ENCODE measurements around the gene PTCD1. TPM values are rescaled to one million over a fixed set of nuclear protein-coding genes. Genes with fewer than 3 reads are reported as not detected.

The PTCD1 gene
- total RNA-seq, 2 experiments from 2014 or later = 5.8 to 8.9 TPM

DNA sequence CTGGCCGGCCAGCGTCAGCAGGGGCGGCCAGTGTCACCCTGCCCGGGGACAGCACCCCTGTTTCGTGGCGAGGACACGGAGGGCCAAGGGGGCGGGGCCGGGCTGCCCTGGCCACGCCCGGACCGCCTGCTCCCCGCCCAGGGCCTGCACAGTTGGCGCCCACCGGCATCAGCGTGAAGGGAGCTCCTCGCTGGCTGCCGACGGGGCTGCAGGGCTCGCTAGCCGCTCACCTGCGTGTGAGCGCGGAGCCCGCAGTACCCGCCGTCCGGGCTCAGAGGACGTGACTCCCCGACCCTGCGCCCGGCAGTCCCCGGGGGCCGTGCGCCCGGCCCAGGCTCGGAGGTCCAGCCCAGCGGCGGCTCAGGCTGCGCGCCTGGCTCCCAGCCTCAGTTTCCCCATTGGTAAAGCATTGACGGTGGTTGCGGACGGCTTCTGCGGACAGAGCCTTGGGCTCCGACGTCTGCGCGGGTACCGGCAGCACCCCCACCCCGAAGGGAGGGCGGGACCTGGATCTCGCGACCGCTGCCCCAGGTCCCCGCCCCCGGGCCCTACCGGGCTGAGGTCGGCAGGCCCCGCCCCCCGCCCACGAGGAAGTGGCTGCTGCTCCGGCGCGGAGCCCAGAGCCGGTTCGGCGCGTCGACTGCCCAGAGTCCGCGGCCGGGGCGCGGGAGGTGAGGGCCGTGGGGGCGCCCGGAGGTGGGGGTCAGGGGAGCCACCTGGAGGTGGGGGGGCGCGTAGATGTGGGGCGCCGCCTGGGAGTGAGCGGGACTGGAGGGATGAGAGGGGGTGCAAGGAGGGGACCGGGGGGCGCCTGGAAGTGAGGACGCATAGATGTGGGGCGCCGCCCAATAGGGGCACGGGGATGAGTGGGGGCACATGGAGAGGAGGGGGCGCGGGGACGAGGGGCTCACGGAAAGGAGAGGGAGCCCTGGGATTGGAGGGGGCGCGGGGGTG is 64.2 kb downstream of the PTCD1 start, which contains the start of gene ARPC1B:
TSS of gene ARPC1B (plus strand) at position 620 of the 954 bp plus-strand sequence. CDS start 10,985 bp downstream, outside the sequence.
- Mint-ChIP-seq H3K36me3 (peaks cover 19% of the 10 kb centered on the region), H3K9me3 (ENCODE audit: low read depth) (no peaks in the 10 kb centered on the region), H3K4me3 (peak within 1 kb of the TSS; percentile 79), H3K27ac (peak within 1 kb of the TSS; percentile 80), H3K4me1 (peaks cover 42% of the 10 kb centered on the region), H3K27me3 (no peaks in the 10 kb centered on the region)
- CTCF ChIA-PET = interaction anchor here (1.0 kb wide), 1 partner anchor 17 kb away, joined by 3 read pairs; no protein-coding TSS in a partner anchor
- peak; percentile 72 for ATAC-seq
- peak; percentile 89 for DNase-seq

DNA sequence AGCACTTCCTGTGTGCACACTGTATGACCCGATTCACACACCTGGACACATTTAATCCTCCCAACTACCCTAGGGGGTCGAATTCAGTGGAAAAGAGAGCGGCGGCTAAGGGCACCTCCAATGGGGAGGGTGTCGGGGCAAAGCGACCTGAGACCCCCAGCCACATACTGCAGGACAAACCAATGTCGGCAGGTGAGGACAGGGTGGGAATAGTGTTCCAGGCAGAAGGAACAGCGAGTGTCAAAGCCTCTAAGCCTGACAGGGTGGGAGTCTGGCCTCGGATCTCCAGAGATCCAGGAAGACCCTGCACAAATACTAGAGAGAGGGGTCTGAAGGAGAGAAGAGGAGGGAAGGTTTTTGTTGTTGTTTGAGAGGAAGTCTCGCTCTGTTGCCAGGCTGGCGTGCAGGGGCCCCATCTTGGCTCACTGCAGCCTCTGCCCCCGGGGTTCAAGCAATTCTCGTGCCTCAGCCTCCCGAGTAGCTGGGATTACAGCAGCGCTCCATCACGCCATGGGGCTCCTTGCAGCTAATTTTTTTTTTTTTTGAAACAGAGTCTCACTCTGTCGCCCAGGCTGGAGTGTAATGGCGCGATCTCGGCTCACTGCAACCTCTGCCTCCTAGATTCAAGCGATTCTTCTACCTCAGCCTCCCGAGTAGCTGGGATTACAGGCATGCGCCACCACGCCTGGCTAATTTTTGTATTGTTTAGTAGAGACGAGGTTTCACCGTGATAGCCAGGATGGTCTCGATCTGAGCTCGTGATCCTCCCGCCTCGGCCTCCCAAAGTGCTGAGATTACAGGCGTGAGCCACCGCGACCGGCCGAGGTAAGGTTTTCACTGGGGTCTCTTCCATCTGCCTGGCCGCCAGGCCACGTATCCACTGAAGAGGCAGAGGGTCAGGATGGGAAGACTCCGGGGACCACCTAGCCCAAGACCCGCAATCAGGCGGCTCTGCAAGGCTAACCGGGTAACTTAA is 65.2 kb downstream of the PTCD1 start:
- CTCF ChIA-PET = interaction anchor here (1.0 kb wide), 2 partner anchors 18 to 131 kb away, joined by 3 read pairs; partner anchors contain the start of gene ZKSCAN5
- Mint-ChIP-seq H3K36me3 (peaks cover 17% of the 10 kb centered on the region), H3K4me1 (peaks cover 43% of the 10 kb centered on the region), H3K27ac (peak overlapping the region; percentile 56), H3K4me3 (peak overlapping the region; percentile 69), H3K27me3 (no peaks in the 10 kb centered on the region), H3K9me3 (ENCODE audit: low read depth) (no peaks in the 10 kb centered on the region)
- no peak for DNase-seq
- no peak for ATAC-seq

DNA sequence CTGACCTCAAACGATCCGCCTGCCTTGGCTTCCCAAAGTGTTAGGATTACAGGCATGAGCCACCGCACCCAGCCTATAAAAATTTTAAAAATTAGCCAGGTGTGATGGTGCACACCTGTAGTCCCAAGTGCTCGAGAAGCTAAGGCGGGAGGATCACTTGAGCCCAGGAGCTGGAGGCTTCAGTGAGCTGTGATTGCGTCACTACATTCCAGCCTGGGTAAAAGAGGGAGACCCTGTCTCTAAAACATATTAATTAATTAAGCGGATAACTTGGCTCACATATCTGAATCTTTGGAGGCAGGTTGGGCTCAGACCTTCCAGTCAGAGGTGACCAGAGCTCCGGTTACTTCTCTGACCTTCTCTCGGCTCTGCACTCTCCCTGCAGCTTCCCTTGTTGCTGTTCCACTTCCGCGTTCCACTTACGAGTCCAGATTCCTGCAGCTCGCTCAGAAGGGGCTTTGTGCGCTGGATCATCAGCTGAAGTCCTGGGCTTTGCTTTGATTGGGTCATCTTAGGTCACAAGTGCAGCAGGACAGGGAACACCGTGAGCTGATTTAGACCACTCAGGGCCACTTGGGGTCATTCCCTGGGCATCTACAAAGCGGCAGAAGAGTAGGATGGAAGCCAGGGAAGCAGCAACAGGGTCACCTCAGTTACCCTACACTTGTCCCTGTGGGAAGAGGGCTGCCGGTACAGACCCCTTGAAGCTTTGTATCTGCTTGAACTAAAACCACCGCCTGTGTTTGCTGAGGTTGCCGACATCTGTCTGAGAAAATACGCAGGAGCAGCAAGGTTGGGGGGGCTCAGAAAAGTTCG is 66.1 kb downstream of the PTCD1 start:
- peaks cover 11% of the 10 kb centered on the region for H3K36me3 Mint-ChIP-seq
- CTCF ChIA-PET = interaction anchor here (1.0 to 1.2 kb wide), 2 partner anchors 15 to 132 kb away, joined by 3 read pairs; partner anchors contain the start of gene ZKSCAN5
- peak overlapping the region; percentile 12 for H3K27ac Mint-ChIP-seq
- H3K9me3 Mint-ChIP-seq (ENCODE audit: low read depth) = no peaks in the 10 kb centered on the region
- ATAC-seq = no peak
- peaks cover 37% of the 10 kb centered on the region for H3K4me1 Mint-ChIP-seq
- no peaks in the 10 kb centered on the region for H3K27me3 Mint-ChIP-seq
- DNase-seq = no peak
- H3K4me3 Mint-ChIP-seq = no peak overlapping the region

DNA sequence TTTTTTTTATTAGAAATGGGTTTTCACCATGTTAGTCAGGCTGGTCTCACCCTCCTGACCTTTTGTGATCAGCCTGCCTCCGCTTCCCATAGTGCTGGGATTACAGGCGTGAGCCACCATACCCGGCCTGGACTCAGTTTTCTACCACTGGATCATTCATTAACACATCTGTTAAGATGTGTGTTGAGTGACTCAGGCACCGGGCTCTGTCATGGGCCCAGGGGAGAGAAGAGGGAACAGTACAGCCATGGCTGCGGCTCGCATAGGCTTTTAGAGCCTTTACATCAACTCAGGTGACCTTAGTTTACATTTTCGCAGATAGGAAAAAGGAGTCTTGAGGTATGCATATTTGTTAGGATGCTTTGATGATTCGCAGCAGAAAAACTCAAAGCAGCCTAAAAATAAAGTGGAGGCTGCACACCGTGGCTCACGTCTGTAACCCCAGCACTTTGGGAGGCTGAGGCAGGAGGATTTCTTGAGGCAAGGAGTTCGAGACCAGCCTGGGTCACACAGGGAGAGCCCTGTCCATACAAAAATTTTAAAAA is 67.2 kb downstream of the PTCD1 start:
- ATAC-seq (no peak), DNase-seq (no peak)
- no peaks in the 10 kb centered on the region for H3K27me3 Mint-ChIP-seq
- no peaks in the 10 kb centered on the region for H3K9me3 Mint-ChIP-seq (ENCODE audit: low read depth)
- CTCF ChIA-PET = interaction anchor here (1.2 kb wide), 1 partner anchor 16 kb away, joined by 3 read pairs; no protein-coding TSS in a partner anchor
- no peak overlapping the region for H3K4me3 Mint-ChIP-seq
- peaks cover 31% of the 10 kb centered on the region for H3K4me1 Mint-ChIP-seq
- H3K27ac Mint-ChIP-seq = peak overlapping the region; percentile 22
- peaks cover 14% of the 10 kb centered on the region for H3K36me3 Mint-ChIP-seq

DNA sequence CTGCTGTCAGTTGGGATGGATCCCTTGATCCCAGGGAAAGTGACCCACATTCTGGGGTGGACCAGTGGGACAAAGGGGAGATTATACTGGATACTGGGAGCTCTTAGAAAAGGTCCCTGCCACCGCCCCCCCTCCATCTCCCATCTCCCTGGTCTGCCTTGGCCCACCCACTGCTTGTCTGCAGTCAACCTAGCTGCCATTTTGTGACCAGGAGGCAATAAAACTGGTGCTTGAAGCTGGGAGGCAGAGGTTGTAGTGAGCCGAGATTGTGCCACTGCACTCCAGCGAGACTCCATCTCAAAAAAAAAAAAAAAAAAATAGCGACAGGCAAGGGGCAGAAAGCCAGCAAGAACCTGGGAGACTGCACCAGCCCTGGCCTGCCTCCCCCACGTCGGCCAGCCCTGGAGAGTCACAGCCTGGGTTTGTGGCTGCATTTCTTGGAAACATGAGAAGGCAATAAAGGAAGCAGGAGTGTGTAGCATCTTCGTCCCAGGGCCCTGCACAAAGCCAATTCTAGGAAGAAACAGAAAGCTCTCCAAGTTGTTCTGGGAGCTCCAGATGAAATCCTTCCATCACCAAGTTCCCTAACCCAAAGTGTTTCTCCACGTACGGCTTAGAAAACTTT is 68.7 kb downstream of the PTCD1 start:
- Mint-ChIP-seq H3K27me3 (no peaks in the 10 kb centered on the region), H3K27ac (no peak overlapping the region), H3K36me3 (peaks cover 15% of the 10 kb centered on the region), H3K4me3 (no peak overlapping the region), H3K9me3 (ENCODE audit: low read depth) (no peaks in the 10 kb centered on the region), H3K4me1 (peaks cover 28% of the 10 kb centered on the region)
- CTCF ChIA-PET = interaction anchor here (0.6 to 1.5 kb wide), 7 partner anchors 11 to 362 kb away, joined by 3 to 6 read pairs (median 3); no protein-coding TSS in a partner anchor
- DNase-seq = no peak
- no peak for ATAC-seq

GRCh38 chr7:99368750-99369389 is 69.7 kb downstream of the PTCD1 start:
- ATAC-seq (no peak), DNase-seq (no peak)
- H3K27me3 Mint-ChIP-seq = no peaks in the 10 kb centered on the region
- peaks cover 21% of the 10 kb centered on the region for H3K36me3 Mint-ChIP-seq
- H3K4me1 Mint-ChIP-seq = peaks cover 27% of the 10 kb centered on the region
- CTCF ChIA-PET = interaction anchor here (0.7 to 1.5 kb wide), 4 partner anchors 10 to 14 kb away, joined by 3 to 6 read pairs (median 5); no protein-coding TSS in a partner anchor
- H3K9me3 Mint-ChIP-seq (ENCODE audit: low read depth) = no peaks in the 10 kb centered on the region
- peak overlapping the region; percentile 15 for H3K27ac Mint-ChIP-seq
- no peak overlapping the region for H3K4me3 Mint-ChIP-seq

Other genes with a start within 250 kb of the PTCD1 start
- not detected for gene KPNA7, start 230.7 kb downstream of the PTCD1 start, total RNA-seq
- not detected for gene MYH16, start 166.0 kb downstream of the PTCD1 start, total RNA-seq
- gene ARPC1A, start 112.9 kb downstream of the PTCD1 start, total RNA-seq = 10 to 100 TPM; 53.2 to 56.3 TPM
- gene ARPC1B, start 64.1 kb downstream of the PTCD1 start, total RNA-seq = 100 to 1,000 TPM; 388 to 398 TPM
- gene PDAP1, start 30.2 kb downstream of the PTCD1 start, total RNA-seq = 100 to 1,000 TPM in 1 of 2 experiments, 10 to 100 TPM in 1; 94.7 to 128 TPM
- 100 to 1,000 TPM; 116 to 138 TPM for gene BUD31, start 29.8 kb downstream of the PTCD1 start, total RNA-seq
- 10 to 100 TPM; 72.2 to 75.4 TPM for gene CPSF4, start 145 bp upstream of the PTCD1 start, total RNA-seq
- 100 to 1,000 TPM; 388 to 467 TPM for gene ATP5MF, start 27.4 kb upstream of the PTCD1 start, total RNA-seq
- 10 to 100 TPM; 21.5 to 30.1 TPM for gene ZNF789, start 34.1 kb upstream of the PTCD1 start, total RNA-seq
- 10 to 100 TPM; 50.5 to 58.5 TPM for gene ZNF394, start 61.5 kb upstream of the PTCD1 start, total RNA-seq
- 10 to 100 TPM; 13.2 to 13.6 TPM for gene ZKSCAN5, start 65.9 kb upstream of the PTCD1 start, total RNA-seq
- gene FAM200A, start 113.3 kb upstream of the PTCD1 start, total RNA-seq = 1 to 10 TPM; 5.1 to 5.2 TPM
- 10 to 100 TPM; 86.0 to 92.7 TPM for gene ZNF655, start 119.8 kb upstream of the PTCD1 start, total RNA-seq
- gene TMEM225B, start 159.5 kb upstream of the PTCD1 start, total RNA-seq = 1 to 10 TPM in 1 of 2 experiments, not detected in 1; 2.3 TPM
- 10 to 100 TPM; 26.8 to 31.7 TPM for gene ZSCAN25, start 178.1 kb upstream of the PTCD1 start, total RNA-seq
- gene CYP3A5, start 241.2 kb upstream of the PTCD1 start, total RNA-seq = not detected